ENCODE results near the gene SIGLEC1. TPM values are rescaled to one million over a fixed set of nuclear protein-coding genes. Genes with fewer than 3 reads are reported as not detected.

Gene SIGLEC1
- total RNA-seq, 2 experiments from 2014 or later: not detected

DNA sequence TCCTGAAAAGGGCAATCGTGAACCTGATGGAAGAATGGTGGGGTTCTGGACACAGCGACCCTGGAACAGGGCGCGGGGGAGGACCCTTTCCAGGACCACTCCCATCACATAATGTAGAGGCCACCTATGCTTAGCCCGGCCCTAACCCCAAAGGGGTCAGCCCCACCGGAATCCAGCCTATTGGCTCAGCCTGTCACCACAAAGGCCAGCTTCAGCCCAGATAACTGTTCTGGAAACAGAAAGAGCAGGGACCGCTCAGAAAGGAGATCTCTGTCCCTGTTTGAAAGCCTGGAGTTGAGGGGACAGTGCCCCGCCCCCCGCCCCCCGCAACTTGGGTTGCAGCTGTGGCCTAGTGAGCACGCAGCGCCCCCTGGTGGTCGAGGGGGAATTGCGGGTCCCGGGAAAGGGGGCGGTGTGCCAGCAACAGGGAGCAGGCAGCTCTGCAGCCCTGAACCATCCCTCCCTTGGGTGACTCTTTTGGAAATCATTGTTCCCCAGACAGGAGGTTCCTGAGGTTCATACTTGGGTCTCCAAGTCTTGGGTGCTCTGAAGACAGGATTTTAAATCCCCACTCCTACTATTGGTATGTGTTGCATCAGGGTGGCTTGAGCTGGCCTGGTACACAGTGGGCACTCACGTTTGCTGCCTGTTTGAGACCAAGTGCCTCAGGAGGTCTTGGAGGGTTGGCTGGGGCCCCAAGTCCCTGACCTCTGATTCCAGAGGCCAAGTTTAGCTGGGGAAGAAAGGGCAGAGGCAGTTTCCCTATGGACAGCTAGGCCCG, 1.5 kb downstream of the SIGLEC1 start:
- Mint-ChIP-seq H3K36me3 (ENCODE audit: low read depth) (no peaks in the 10 kb centered on the region), H3K4me3 (no peak overlapping the region), H3K27me3 (peaks cover 1% of the 10 kb centered on the region), H3K27ac (no peak overlapping the region), H3K4me1 (ENCODE audit: low read depth) (no peaks in the 10 kb centered on the region), H3K9me3 (no peaks in the 10 kb centered on the region)
- ChIA-PET CTCF (interaction anchor here (0.6 to 5.7 kb wide), 60 partner anchors 9 to 969 kb away, joined by 3 to 79 read pairs (median 5); partner anchors contain the start of genes ADISSP and ATRN), POLR2A (interaction anchor here (0.6 kb wide), 1 partner anchor 492 kb away, joined by 3 read pairs; no protein-coding TSS in a partner anchor)
- TF ChIP-seq, protein P1, sequence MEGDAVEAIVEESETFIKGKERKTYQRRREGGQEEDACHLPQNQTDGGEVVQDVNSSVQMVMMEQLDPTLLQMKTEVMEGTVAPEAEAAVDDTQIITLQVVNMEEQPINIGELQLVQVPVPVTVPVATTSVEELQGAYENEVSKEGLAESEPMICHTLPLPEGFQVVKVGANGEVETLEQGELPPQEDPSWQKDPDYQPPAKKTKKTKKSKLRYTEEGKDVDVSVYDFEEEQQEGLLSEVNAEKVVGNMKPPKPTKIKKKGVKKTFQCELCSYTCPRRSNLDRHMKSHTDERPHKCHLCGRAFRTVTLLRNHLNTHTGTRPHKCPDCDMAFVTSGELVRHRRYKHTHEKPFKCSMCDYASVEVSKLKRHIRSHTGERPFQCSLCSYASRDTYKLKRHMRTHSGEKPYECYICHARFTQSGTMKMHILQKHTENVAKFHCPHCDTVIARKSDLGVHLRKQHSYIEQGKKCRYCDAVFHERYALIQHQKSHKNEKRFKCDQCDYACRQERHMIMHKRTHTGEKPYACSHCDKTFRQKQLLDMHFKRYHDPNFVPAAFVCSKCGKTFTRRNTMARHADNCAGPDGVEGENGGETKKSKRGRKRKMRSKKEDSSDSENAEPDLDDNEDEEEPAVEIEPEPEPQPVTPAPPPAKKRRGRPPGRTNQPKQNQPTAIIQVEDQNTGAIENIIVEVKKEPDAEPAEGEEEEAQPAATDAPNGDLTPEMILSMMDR (IDR thresholded peaks at IDR 0.05): peak; percentile 96
- DNase-seq (peak; percentile 86), ATAC-seq (peak; percentile 86)
- intact Hi-C loops (cut with micrococcal nuclease): loop anchor here (5.0 kb wide), 1 partner anchor 34 kb away; no protein-coding TSS in a partner anchor

DNA sequence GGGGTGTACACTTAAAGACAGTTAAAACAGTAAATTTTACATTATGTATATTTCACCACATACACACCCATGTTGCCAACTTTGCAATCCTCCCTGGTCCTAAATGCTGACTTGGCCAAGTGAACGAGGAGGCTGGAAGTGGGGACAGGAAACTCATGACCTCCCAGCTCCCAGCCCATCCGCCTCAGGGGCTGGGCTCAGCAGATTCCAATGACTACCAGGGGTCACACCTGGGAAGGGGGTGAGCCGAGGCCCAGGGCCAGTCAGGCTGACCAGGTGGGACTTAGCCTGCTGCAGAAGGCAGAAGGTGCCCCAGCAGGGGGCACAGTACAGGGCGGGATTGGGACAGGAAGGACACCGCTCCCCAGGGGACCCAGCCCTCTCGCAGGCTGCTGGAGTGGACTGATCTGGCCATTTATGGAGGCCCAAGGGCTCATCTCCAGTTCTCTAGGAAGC, 2.4 kb downstream of the SIGLEC1 start:
- H3K27me3 Mint-ChIP-seq: peaks cover 1% of the 10 kb centered on the region
- H3K4me1 Mint-ChIP-seq (ENCODE audit: low read depth): no peaks in the 10 kb centered on the region
- no peak overlapping the region for H3K4me3 Mint-ChIP-seq
- H3K27ac Mint-ChIP-seq: no peak overlapping the region
- no peaks in the 10 kb centered on the region for H3K9me3 Mint-ChIP-seq
- DNase-seq (no peak), ATAC-seq (no peak)
- TF ChIP-seq, protein P1 (IDR thresholded peaks at IDR 0.05): no peak
- intact Hi-C loops (cut with micrococcal nuclease): loop anchor here (5.0 kb wide), 1 partner anchor 33 kb away; no protein-coding TSS in a partner anchor
- H3K36me3 Mint-ChIP-seq (ENCODE audit: low read depth): no peaks in the 10 kb centered on the region
- ChIA-PET CTCF (interaction anchor here (0.6 to 5.7 kb wide), 36 partner anchors 10 to 969 kb away, joined by 3 to 79 read pairs (median 7); partner anchors contain the start of gene ADISSP), POLR2A (no interaction called here)

DNA sequence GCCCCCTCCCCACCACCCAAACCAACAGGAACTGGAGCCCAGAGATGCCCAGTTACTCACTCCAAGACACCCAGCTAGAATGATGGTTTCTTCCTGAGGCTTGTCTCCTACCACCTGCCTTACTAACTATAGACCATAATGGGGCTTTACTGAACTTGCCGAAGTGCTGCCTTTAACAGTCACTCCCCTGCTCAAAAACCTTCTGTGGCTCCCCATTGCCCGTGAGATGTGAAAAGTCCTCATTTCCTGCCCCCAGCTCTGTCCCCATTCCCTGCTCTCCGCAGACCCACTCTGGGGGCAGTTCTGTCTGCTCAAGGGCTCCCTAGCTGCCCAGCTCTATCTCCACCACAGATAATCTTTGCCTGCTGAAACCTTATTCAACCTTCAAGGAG, 4.9 kb downstream of the SIGLEC1 start:
- Mint-ChIP-seq H3K4me3 (no peak overlapping the region), H3K36me3 (ENCODE audit: low read depth) (no peaks in the 10 kb centered on the region), H3K27me3 (peaks cover 3% of the 10 kb centered on the region), H3K27ac (no peak overlapping the region), H3K9me3 (no peaks in the 10 kb centered on the region), H3K4me1 (ENCODE audit: low read depth) (no peaks in the 10 kb centered on the region)
- DNase-seq (no peak), ATAC-seq (no peak)
- TF ChIP-seq, protein P1 (IDR thresholded peaks at IDR 0.05): no peak
- intact Hi-C loops (cut with micrococcal nuclease): no loop called here
- ChIA-PET POLR2A (no interaction called here), CTCF (interaction anchor here (0.9 to 5.7 kb wide), 5 partner anchors 9 to 144 kb away, joined by 3 to 79 read pairs (median 8); no protein-coding TSS in a partner anchor)

DNA sequence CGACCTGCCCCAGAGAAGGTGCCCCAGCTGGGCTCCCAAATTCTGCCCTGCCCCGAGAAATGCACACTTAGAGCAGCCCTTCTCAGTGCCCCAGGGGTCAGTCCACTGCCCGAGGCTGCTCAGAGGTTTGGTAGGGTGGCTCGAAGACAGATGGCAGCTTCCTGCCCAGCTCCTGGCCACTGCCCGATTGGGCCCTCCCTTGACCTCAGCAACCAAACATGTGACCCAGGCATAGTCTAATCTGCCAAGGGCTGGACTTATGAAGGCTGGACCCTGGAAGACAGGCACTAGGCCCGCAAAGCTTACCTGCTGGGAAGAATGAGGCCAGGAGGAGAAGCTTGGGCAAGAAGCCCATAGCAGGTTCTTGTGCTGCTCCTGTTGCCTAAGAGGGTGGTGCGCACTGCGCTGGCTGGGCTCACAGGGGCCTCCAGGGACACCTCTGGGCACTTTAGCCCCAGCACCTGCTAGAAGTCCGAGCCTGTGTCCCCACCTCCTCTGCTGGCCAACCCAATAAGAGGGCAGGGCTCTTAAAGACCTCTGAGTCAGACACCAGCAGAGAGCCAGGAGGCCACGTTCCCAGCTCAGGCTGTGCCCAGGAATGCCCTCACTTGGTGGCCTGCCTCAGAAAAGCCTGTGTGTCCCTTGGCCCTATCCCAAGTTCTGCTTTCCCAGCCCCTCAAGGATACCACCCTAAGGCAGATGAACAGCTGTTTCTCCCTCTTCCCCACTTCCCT, 5.5 kb downstream of the SIGLEC1 start:
- ATAC-seq (no peak), DNase-seq (no peak)
- Mint-ChIP-seq H3K4me3 (no peak overlapping the region), H3K36me3 (ENCODE audit: low read depth) (no peaks in the 10 kb centered on the region), H3K4me1 (ENCODE audit: low read depth) (no peaks in the 10 kb centered on the region), H3K27me3 (peaks cover 3% of the 10 kb centered on the region), H3K27ac (no peak overlapping the region), H3K9me3 (no peaks in the 10 kb centered on the region)
- intact Hi-C loops (cut with micrococcal nuclease): no loop called here
- CTCF ChIA-PET: interaction anchor here (0.9 to 5.7 kb wide), 6 partner anchors 9 to 144 kb away, joined by 3 to 79 read pairs (median 6); no protein-coding TSS in a partner anchor
- TF ChIP-seq, protein P1 (IDR thresholded peaks at IDR 0.05): no peak
- POLR2A ChIA-PET: interaction anchor here (0.7 kb wide), 1 partner anchor 30 kb away, joined by 4 read pairs; no protein-coding TSS in a partner anchor
